Lower lobe of right lung (tissue), 2 donors: ENCODE results near the gene OR56B4. TPM values are rescaled to one million over a fixed set of nuclear protein-coding genes. Genes with fewer than 3 reads are reported as not detected.

Experiments used
- ATAC-seq, 2 donors: fragments of 200-7000 bp; cut with Tn5 transposase; one replicate each; pipeline ENCODE4 v1.9.1; 2020 to 2022; ENCODE audit warnings: mild to moderate bottlenecking in 2 of 2, moderate library complexity in 2 of 2
- DNase-seq: peaks from one replicate; pipeline ENCODE4 v3.0.0-alpha.2; 2020
- H3K27ac ChIP-seq: fragments of 200-600 bp; one replicate; pipeline ENCODE4 v1.8.0; 2022
- H3K27me3 ChIP-seq: fragments of 200-600 bp; one replicate; pipeline ENCODE4 v1.8.0; 2022; ENCODE audit warnings: low read depth
- H3K36me3 ChIP-seq: fragments of 200-600 bp; one replicate; pipeline ENCODE4 v1.8.0; 2022; ENCODE audit warnings: mild to moderate bottlenecking
- H3K4me1 ChIP-seq: fragments of 200-600 bp; one replicate; pipeline ENCODE4 v1.8.0; 2022
- H3K4me3 ChIP-seq: fragments of 200-600 bp; one replicate; pipeline ENCODE4 v1.8.0; 2022; ENCODE audit warnings: mild to moderate bottlenecking
- H3K9me3 ChIP-seq: fragments of 200-600 bp; one replicate; pipeline ENCODE4 v1.8.0; 2022
- intact Hi-C: fragments of 100-400 bp; cut with DNase I; formaldehyde crosslinking; loops from one replicate; pipeline ENCODE4 v1.11.0; 2022
- total RNA-seq: library from RNA; stranded (reverse); fragmentation: NEBNext Ultra II Directional; extraction: Animal tissue kit (Norgen Biotek cat#: 25700); gene quantifications from one replicate; pipeline ENCODE4 v1.2.1, GENCODE V29; 2021
- TF ChIP-seq, protein P1 (sequence below): fragments of 200-600 bp; IDR thresholded peaks from one replicate; pipeline ENCODE4 v1.8.0; 2022; ENCODE audit warnings: antibody characterized with exemption, mild to moderate bottlenecking
- donor health status: DM: no; HTN: yes; CAD: no; lungs with severe emphysema.

Gene OR56B4
- total RNA-seq, 1 donor from 2014 or later = not detected

DNA sequence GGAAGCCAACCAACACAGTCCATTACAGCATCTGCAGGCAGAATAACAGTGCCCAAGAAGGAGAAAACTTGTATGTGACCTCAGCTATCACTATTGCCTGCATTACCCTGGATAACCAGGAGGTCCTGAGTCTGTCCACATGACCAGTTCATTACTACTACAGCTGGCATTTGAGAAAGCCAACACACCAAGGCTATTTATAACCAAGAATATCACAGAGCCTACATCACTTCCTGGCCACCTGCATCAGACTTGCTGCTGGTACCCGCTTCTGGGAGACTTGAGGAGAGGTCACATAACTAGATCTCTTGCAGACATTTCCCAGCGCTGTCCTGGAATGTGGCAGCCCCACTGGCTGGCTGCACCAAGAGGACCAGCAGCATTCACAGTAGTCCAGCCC lies 11.1 kb upstream of the OR56B4 start:
- DNase-seq = no peak
- H3K27ac ChIP-seq = no peak overlapping the region
- H3K36me3 ChIP-seq = no peaks in the 10 kb centered on the region
- intact Hi-C loops = no loop called here
- no peak overlapping the region for H3K4me3 ChIP-seq
- no peaks in the 10 kb centered on the region for H3K4me1 ChIP-seq
- no peaks in the 10 kb centered on the region for H3K9me3 ChIP-seq
- TF ChIP-seq, protein P1, sequence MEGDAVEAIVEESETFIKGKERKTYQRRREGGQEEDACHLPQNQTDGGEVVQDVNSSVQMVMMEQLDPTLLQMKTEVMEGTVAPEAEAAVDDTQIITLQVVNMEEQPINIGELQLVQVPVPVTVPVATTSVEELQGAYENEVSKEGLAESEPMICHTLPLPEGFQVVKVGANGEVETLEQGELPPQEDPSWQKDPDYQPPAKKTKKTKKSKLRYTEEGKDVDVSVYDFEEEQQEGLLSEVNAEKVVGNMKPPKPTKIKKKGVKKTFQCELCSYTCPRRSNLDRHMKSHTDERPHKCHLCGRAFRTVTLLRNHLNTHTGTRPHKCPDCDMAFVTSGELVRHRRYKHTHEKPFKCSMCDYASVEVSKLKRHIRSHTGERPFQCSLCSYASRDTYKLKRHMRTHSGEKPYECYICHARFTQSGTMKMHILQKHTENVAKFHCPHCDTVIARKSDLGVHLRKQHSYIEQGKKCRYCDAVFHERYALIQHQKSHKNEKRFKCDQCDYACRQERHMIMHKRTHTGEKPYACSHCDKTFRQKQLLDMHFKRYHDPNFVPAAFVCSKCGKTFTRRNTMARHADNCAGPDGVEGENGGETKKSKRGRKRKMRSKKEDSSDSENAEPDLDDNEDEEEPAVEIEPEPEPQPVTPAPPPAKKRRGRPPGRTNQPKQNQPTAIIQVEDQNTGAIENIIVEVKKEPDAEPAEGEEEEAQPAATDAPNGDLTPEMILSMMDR = no peak
- H3K27me3 ChIP-seq = no peaks in the 10 kb centered on the region
- ATAC-seq = no peak

DNA sequence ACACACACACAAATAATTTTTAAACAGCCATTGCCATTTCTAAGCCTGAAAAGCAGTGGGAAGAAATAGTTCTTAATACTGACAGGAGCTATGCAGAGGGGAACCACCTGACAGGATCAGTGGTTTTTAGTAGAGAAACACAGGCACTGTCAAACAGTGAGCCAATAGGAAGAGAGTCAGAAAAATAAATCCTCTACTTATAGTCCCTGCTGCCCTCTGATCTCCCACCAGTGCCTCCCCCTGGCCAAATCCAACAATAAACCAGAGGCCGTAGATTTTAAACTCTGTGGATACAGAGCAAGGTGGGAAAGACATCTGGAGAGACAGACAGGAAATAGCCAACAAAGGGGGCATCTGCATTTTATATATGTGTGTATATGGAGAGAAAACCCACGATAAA lies 7.9 kb upstream of the OR56B4 start:
- Histone ChIP-seq H3K27me3 (no peaks in the 10 kb centered on the region), H3K4me3 (no peak overlapping the region), H3K36me3 (no peaks in the 10 kb centered on the region), H3K9me3 (no peaks in the 10 kb centered on the region), H3K27ac (no peak overlapping the region), H3K4me1 (no peaks in the 10 kb centered on the region)
- intact Hi-C loops = no loop called here
- DNase-seq (no peak), ATAC-seq (no peak)
- TF ChIP-seq, protein P1 = no peak

DNA sequence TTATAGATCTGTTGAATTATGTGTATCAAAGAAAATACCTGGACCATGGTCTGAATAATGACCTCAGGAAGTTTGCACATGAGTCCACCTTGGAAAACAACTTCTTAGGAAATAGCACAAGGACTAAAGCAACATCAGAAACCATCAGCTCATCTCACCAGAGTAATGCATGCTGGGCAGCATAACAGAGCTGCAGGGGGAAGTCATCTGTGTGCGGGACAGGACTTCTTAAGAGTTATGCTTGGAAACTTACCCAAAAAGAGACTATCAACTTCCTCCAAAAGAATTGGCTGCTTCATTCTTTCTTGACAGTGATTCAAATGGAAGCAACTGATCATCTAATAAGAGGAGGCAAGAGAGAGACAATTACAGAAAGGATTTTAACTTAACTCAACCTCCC lies 2.5 kb downstream of the OR56B4 start:
- Histone ChIP-seq H3K4me1 (no peaks in the 10 kb centered on the region), H3K36me3 (no peaks in the 10 kb centered on the region), H3K9me3 (no peaks in the 10 kb centered on the region), H3K27ac (no peak overlapping the region), H3K4me3 (no peak overlapping the region), H3K27me3 (no peaks in the 10 kb centered on the region)
- intact Hi-C loops = no loop called here
- no peak for ATAC-seq
- no peak for DNase-seq
- TF ChIP-seq, protein P1 = no peak

DNA sequence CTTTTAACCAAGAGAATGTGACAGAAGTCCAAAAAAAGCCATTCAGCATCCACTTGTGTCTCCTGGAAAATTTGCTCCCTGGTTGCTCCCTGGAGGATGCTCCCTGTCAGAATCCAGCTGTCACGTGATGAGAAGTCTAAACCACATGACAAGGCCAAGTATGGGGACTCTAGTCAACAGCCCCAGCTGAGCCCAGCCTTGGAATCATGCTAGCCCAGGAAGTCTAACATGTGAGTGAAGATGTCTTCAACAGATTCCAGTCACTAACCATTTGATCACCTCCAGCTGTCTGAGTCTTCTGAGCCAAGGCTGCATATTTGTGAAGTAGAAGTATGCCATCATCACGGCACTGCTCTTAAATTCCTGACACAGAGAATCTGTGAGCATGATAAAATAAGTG lies 4.2 kb downstream of the OR56B4 start:
- no peak overlapping the region for H3K4me3 ChIP-seq
- no peaks in the 10 kb centered on the region for H3K9me3 ChIP-seq
- no peaks in the 10 kb centered on the region for H3K36me3 ChIP-seq
- H3K27me3 ChIP-seq = no peaks in the 10 kb centered on the region
- TF ChIP-seq, protein P1 = no peak
- no peak overlapping the region for H3K27ac ChIP-seq
- ATAC-seq (peak; percentile 21 to 70), DNase-seq (no peak)
- no peaks in the 10 kb centered on the region for H3K4me1 ChIP-seq
- intact Hi-C loops = no loop called here

DNA sequence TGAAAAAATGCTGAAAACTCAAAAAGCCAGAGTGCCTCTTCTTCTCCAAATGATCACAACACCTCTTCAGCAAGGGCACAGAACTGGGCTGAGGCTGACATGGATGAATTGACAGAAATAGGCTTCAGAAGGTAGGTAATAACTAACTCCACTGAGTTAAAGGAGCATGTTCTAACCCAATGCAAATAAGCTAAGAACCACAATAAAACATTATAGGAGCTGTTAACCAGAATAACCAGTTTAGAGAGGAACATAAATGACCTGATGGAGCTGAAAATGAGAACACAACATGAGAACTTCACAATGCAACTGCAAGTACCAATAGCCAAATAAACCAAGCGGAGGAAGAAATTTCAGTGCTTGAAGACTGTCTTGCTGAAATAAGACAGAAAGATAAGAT lies 9.2 kb downstream of the OR56B4 start:
- intact Hi-C loops = no loop called here
- DNase-seq (no peak), ATAC-seq (no peak)
- no peaks in the 10 kb centered on the region for H3K36me3 ChIP-seq
- H3K9me3 ChIP-seq = peaks cover 8% of the 10 kb centered on the region
- TF ChIP-seq, protein P1 = no peak
- no peak overlapping the region for H3K27ac ChIP-seq
- H3K4me1 ChIP-seq = no peaks in the 10 kb centered on the region
- no peaks in the 10 kb centered on the region for H3K27me3 ChIP-seq
- H3K4me3 ChIP-seq = no peak overlapping the region

DNA sequence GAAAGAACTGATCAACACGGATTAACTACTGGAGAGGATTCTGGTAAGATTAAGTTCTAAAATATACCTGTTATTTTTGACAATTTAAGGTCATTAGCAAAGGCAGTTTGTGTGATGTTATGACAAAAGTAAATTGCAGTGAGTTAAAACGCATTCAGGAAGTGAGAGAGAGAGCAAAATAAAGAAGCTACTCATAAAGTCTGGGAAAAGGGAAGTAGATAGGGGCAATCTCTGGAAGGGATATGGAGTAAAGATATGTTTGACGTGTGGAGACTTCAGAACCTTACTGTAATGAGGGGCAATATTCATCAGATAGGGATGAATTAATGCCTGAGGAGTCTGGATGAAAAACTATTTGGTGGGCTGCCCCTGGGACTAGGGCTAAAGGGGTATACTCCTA lies 16.8 kb downstream of the OR56B4 start:
- H3K27ac ChIP-seq = no peak overlapping the region
- DNase-seq (no peak), ATAC-seq (no peak)
- H3K36me3 ChIP-seq = no peaks in the 10 kb centered on the region
- TF ChIP-seq, protein P1 = no peak
- H3K4me1 ChIP-seq = no peaks in the 10 kb centered on the region
- H3K4me3 ChIP-seq = no peak overlapping the region
- intact Hi-C loops = no loop called here
- H3K27me3 ChIP-seq = no peaks in the 10 kb centered on the region
- H3K9me3 ChIP-seq = no peaks in the 10 kb centered on the region
